GM08714 (cell line): ENCODE data around the gene IDH3B.

Source experiments
- H3K4me3 ChIP-seq: fragments of 200-500 bp; sonication (Bioruptor generic); 2 replicates; pipeline ENCODE4 v1.5.1; 2014; ENCODE audit warnings: mild to moderate bottlenecking, low read length, inconsistent platforms
- ZNF274 ChIP-seq: IDR thresholded peaks from 2 replicates; pipeline ENCODE4 v1.6.1; 2012; ENCODE audit warnings: mild to moderate bottlenecking, low read depth, low read length

Gene IDH3B

GRCh38 chr20:2655331-2656116, 8.5 kb downstream of the IDH3B start:
- no peak overlapping the region; the same call in 1 of the 2 replicates for H3K4me3 ChIP-seq
- TF ChIP-seq ZNF274: no peak

GRCh38 chr20:2654831-2655230, 9.2 kb downstream of the IDH3B start:
- TF ChIP-seq ZNF274: no peak
- H3K4me3 ChIP-seq: peak overlapping the region; percentile 88; the same call in 1 of the 2 replicates

- peak overlapping the region; percentile 88 for H3K4me3 ChIP-seq
- TF ChIP-seq ZNF274: no peak
Observed at GRCh38 chr20:2654384-2654822, 9.6 kb downstream of the IDH3B start.

GRCh38 chr20:2653556-2654383, 10.2 kb downstream of the IDH3B start:
- TF ChIP-seq ZNF274: no peak
- peak overlapping the region; percentile 88 for H3K4me3 ChIP-seq

- H3K4me3 ChIP-seq: peak overlapping the region; percentile 88
- no peak for TF ChIP-seq ZNF274
Observed at GRCh38 chr20:2652724-2653555, 11.1 kb downstream of the IDH3B start.

GRCh38 chr20:2651772-2652723, 12.0 kb downstream of the IDH3B start, which contains the start of gene NOP56:
NOP56 (plus strand) TSS chr20:2652632; CDS start chr20:2652661, 29 bp downstream.
- H3K4me3 ChIP-seq: peak within 1 kb of the TSS; percentile 94
- no peak for TF ChIP-seq ZNF274

GRCh38 chr20:2643708-2644107, 20.3 kb downstream of the IDH3B start:
- H3K4me3 ChIP-seq: no peak overlapping the region
- TF ChIP-seq ZNF274: no peak

DNA sequence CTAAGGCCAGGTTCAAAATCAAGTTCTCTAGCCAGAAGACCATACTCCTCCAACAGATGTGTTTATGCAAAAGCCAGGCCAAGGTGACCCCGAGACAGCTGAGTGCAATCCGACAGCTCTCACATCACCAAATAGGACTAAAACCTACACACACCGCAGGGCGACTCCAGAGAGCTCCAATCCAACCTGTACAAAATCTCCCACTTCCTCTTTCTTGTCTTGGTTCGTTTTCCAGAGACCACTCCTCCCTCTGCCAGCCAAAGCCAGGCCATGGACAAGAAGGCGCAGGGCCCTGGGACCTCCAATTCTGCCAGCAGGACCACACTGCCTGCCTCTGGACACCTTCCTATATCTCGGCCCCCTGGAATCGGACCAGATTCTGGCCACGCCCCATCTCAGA, 23.1 kb downstream of the IDH3B start:
- H3K4me3 ChIP-seq: no peak overlapping the region
- no peak for TF ChIP-seq ZNF274

DNA sequence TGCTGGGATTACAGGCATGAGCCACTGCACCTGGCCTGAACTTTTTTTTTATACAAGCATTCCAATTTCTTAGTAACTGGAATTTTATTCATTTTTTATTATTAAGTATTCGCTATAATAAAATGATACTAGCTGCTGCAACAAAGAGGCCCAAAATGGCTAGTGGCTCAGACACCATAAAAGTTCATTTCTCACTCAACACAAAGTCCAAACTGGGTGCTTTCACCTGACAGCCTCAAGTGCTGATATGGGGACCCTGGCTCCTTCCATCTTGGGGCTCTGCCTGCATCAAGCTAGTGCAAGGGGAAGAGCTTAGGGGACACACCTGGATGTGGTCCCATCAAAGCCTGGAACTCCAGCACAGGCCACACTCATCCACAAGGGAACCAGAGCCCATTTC, 23.8 kb downstream of the IDH3B start:
- H3K4me3 ChIP-seq: no peak overlapping the region
- TF ChIP-seq ZNF274: no peak

DNA sequence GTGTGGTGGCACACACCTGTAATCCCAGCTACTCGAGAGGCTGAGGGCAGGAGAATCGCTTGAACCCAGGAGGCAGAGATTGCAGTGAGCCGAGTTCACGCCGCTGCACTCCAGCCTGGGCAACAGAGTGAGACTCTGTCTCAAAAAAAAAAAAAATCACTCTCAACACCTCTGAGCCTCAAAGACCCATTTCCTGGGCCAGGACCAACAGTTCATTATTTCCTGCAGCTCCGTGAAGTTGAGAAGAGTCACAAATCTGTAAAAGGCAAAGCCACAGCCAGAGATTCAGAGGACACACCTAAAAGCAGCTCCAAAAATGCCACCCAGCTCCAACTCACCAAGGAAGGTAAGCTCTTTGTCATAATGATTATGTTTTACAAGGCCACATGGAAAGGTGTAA, 26.8 kb downstream of the IDH3B start:
- H3K4me3 ChIP-seq: no peak overlapping the region
- TF ChIP-seq ZNF274: no peak

DNA sequence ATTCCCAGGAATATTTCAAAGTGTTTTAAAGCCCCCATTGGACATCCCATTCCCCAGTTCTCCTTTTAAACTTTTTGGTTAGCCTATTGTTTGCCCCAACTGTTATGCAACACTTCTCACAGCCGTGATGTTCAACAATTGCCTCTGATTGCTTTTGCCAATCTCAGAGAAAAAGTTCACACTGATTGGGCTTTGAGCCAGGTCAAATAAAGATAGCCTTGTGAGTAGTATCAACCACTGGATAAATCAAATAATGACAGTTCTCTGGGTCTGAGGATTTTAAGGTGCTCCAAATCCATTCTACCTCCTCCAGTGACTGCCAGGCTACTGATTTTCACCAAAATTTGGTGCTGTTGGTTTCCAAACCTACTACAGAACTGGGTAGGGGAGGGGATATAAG, 30.6 kb downstream of the IDH3B start:
- H3K4me3 ChIP-seq: no peak overlapping the region
- TF ChIP-seq ZNF274: no peak

- TF ChIP-seq ZNF274: no peak
- no peak overlapping the region for H3K4me3 ChIP-seq
Observed at GRCh38 chr20:2631228-2631627, 32.8 kb downstream of the IDH3B start.
